ENCODE data around the gene HLA-C. TPM values are rescaled to one million over a fixed set of nuclear protein-coding genes. Genes with fewer than 3 reads are reported as not detected.

HLA-C gene
- total RNA-seq (2021; ENCODE audit: unreplicated experiment) (170 TPM), Bru-seq, nascent RNA (percentile 82 among the genes with signal in this experiment), BruChase-seq, experiment 1, labeled RNA remaining after a 2-hour chase (percentile 82 among the genes with signal in this experiment), BruChase-seq, experiment 2, labeled RNA remaining after a 6-hour chase (percentile 92 among the genes with signal in this experiment)
- 204 TPM for polyA plus RNA-seq (2012; ENCODE audit: insufficient read length)
- long read RNA-seq, transcript HLA-C-208 (6 exons, 1,880 nt): minor isoform, 26 of 453 reads
- long read RNA-seq, transcript HLA-C-201 (8 exons, 1,536 nt): major isoform, 353 of 453 reads
- long read RNA-seq, partial matches to known transcripts: 47 of 453 reads
- long read RNA-seq, other reads (novel, unspliced or antisense): 26 of 453 reads

GRCh38 chr6:31271641-31272357 lies at the start of gene HLA-C:
Gene HLA-C (minus strand): TSS chr6:31272092. CDS start chr6:31272071, 21 bp downstream.
- Histone ChIP-seq H3K4me1 (ENCODE audit: control insufficient read depth, insufficient read depth, low read length) (no peaks in the 10 kb centered on the region), H3K9me3 (ENCODE audit: control insufficient read depth, insufficient read depth, low read depth, low read length) (no peaks in the 10 kb centered on the region), H3K4me3 (ENCODE audit: low read depth in 2 of 2, low read length in 2 of 2) (peak within 1 kb of the TSS; percentile 68 to 70), H3K36me3 (ENCODE audit: control insufficient read depth, insufficient read depth, low read length) (no peaks in the 10 kb centered on the region), H3K27me3 (ENCODE audit: control insufficient read depth, insufficient read depth, low read length) (no peaks in the 10 kb centered on the region), H3K27ac (ENCODE audit: low read length) (peak within 1 kb of the TSS; percentile 66)
- no peak for TF ChIP-seq CTCF (IDR thresholded peaks at IDR 0.05)
- DNase-seq (ENCODE audit: low read depth, low spot score) (peak; percentile 82), ATAC-seq (peak; percentile 98)
- BruUV-seq (replicated peaks): TSS peak; percentile 97
- in situ Hi-C loops (cut with HindIII; ENCODE audit: low pct_unique_long_range_greater_than_20kb, low sequenced_read_pairs) (no loop called here), intact Hi-C loops (cut with micrococcal nuclease; ENCODE audit: unreplicated experiment) (no loop called here)
- CTCF ChIA-PET: no interaction called here
- POLR2A ChIA-PET: no interaction called here

DNA sequence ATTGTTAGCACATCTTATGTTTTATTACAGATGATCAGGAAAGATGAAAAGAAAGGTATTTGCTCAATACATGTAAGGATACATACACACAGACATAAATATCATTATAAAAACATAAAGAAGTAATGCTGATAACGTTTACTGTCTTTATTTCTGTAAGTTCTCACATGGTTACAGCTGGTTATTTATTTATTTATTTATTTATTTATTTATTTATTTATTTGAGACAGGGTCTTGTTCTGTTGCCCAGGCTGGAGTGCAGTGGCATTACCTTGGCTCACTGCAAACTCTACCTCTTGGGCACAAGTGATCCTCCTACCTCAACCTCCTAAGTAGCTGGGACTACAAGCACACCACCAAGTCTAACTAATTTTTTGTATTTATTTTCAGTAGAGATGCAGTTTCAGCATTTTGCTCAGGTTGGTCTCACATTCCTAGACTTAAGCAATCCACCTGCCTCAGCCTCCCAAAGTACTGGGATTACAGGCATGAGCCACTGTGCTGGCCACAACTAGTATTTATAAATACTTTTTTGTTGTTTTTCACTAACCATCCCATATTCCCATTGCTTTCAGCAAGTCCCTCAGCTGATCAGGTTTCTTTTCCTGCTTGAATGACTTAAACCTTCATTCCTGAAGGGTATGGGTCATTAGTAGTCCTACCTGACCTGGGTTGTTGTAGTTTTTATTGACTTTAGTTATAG lies 49.3 kb upstream of the HLA-C start:
- ATAC-seq: no peak
- no peak for DNase-seq (ENCODE audit: low read depth, low spot score)
- CTCF ChIA-PET: no interaction called here
- TF ChIP-seq, protein P1, sequence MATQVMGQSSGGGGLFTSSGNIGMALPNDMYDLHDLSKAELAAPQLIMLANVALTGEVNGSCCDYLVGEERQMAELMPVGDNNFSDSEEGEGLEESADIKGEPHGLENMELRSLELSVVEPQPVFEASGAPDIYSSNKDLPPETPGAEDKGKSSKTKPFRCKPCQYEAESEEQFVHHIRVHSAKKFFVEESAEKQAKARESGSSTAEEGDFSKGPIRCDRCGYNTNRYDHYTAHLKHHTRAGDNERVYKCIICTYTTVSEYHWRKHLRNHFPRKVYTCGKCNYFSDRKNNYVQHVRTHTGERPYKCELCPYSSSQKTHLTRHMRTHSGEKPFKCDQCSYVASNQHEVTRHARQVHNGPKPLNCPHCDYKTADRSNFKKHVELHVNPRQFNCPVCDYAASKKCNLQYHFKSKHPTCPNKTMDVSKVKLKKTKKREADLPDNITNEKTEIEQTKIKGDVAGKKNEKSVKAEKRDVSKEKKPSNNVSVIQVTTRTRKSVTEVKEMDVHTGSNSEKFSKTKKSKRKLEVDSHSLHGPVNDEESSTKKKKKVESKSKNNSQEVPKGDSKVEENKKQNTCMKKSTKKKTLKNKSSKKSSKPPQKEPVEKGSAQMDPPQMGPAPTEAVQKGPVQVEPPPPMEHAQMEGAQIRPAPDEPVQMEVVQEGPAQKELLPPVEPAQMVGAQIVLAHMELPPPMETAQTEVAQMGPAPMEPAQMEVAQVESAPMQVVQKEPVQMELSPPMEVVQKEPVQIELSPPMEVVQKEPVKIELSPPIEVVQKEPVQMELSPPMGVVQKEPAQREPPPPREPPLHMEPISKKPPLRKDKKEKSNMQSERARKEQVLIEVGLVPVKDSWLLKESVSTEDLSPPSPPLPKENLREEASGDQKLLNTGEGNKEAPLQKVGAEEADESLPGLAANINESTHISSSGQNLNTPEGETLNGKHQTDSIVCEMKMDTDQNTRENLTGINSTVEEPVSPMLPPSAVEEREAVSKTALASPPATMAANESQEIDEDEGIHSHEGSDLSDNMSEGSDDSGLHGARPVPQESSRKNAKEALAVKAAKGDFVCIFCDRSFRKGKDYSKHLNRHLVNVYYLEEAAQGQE (IDR thresholded peaks at IDR 0.05; ENCODE audit: insufficient read depth in 1 of 2, low read depth in 2 of 2, low read length in 1 of 2): no peak
- no peak for TF ChIP-seq SIN3A (IDR thresholded peaks at IDR 0.05; ENCODE audit: borderline replicate concordance, insufficient read depth, low read depth, low read length)
- no peak for TF ChIP-seq TCF7L2 (IDR thresholded peaks at IDR 0.05; ENCODE audit: low read depth, low read length)
- TF ChIP-seq CTCF (IDR thresholded peaks at IDR 0.05): no peak
- TF ChIP-seq POLR2AphosphoS5 (IDR thresholded peaks at IDR 0.05; ENCODE audit: low read depth, low read length): no peak
- no peaks in the 10 kb centered on the region for H3K36me3 ChIP-seq (ENCODE audit: control insufficient read depth, insufficient read depth, low read length)
- in situ Hi-C loops (cut with HindIII; ENCODE audit: low pct_unique_long_range_greater_than_20kb, low sequenced_read_pairs) (no loop called here), intact Hi-C loops (cut with micrococcal nuclease; ENCODE audit: unreplicated experiment) (no loop called here)
- POLR2A ChIA-PET: interaction anchor here (0.6 kb wide), 1 partner anchor 77 kb away, joined by 3 read pairs; no protein-coding TSS in a partner anchor
- H3K9me3 ChIP-seq (ENCODE audit: control insufficient read depth, insufficient read depth, low read depth, low read length): no peaks in the 10 kb centered on the region
- H3K27ac ChIP-seq (ENCODE audit: low read length): no peak overlapping the region
- H3K4me3 ChIP-seq (ENCODE audit: low read depth in 2 of 2, low read length in 2 of 2): no peak overlapping the region
- BruUV-seq (replicated peaks): no TSS peak
- no peaks in the 10 kb centered on the region for H3K27me3 ChIP-seq (ENCODE audit: control insufficient read depth, insufficient read depth, low read length)
- H3K4me1 ChIP-seq (ENCODE audit: control insufficient read depth, insufficient read depth, low read length): no peaks in the 10 kb centered on the region

Data from Panc1 (cell line).